Right cardiac atrium (tissue), 5 donors: Measurements from ENCODE around the gene MOGAT1. TPM values are rescaled to one million over a fixed set of nuclear protein-coding genes. Genes with fewer than 3 reads are reported as not detected.
A peak's percentile ranks its signal among the peaks of the same experiment; 100 is the strongest.
"Not testable (repeated sequence)": the region's sequence is repeated elsewhere in the genome, so short reads cannot be mapped to it uniquely, and the experiment has no call there.

Source experiments
- ATAC-seq, 2 donors: fragments of 200-7000 bp; cut with Tn5 transposase; one replicate each; pipeline versions ENCODE4 v1.8.0 to v1.9.1; 2020; ENCODE audit warnings: moderate library complexity in 2 of 2, mild to moderate bottlenecking in 1 of 2
- DNase-seq, 3 donors: peaks; one replicate each; pipeline ENCODE4 v3.0.0-alpha.2; 2020
- H3K27ac ChIP-seq: one replicate; pipeline ENCODE4 v1.5.1; 2013; ENCODE audit warnings: mild to moderate bottlenecking, low read length, control low read depth, moderate library complexity
- H3K27me3 ChIP-seq: one replicate; pipeline ENCODE4 v1.6.1; 2013; ENCODE audit not compliant: control insufficient read depth, insufficient read depth
- H3K4me1 ChIP-seq: one replicate; pipeline ENCODE4 v1.6.1; 2013; ENCODE audit warnings: low read length; ENCODE audit not compliant: control insufficient read depth, insufficient read depth
- H3K4me3 ChIP-seq: one replicate; pipeline ENCODE4 v1.5.1; 2013; ENCODE audit warnings: low read length, control low read depth
- H3K9me3 ChIP-seq: one replicate; pipeline ENCODE4 v1.6.1; 2013; ENCODE audit warnings: low read length; ENCODE audit not compliant: control insufficient read depth
- WGBS: extraction: QIAGEN DNeasy Blood & Tissue Kit; methylation state at CpG from one replicate; pipeline ENCODE4 v1.1.7; 2013; 5-methylcytosine and 5-hydroxymethylcytosine counted together
- intact Hi-C, 4 donors: fragments of 100-400 bp; cut with DNase I; formaldehyde crosslinking; loops; one replicate each; pipeline versions ENCODE4 v1.11.0 to v1.14.0; 2022 to 2023
- polyA plus RNA-seq: library from polyadenylated mRNA; stranded (reverse); fragments of 200-250 nt; gene quantifications from one replicate; pipeline ENCODE4 v1.2.3, GENCODE V29; 2013
- total RNA-seq, 4 donors: library from RNA; stranded (reverse); fragmentation: NEBNext Ultra II Directional; extraction: Animal tissue kit (Norgen Biotek cat#: 25700); gene quantifications; one replicate each; pipeline ENCODE4 v1.2.1, GENCODE V29; 2021
- donor health status: healthy with polysubstance abuse.
- donor health status: DM: no; HTN: yes; CAD: no.
- donor health status: DM: no; HTN: no; CAD: no.
- donor health status: DM: no; HTN: yes; CAD: no; lungs with severe emphysema.
- donor health status: DM: yes; HTN: yes; CAD: no.

MOGAT1 gene
- total and polyA plus RNA-seq, 5 donors = 0.16 to 0.59 TPM; not detected in 3

GRCh38 chr2:222672068-222672401 lies 577 bp downstream of the MOGAT1 start:
- H3K27ac ChIP-seq = no peak overlapping the region
- intact Hi-C loops = no loop called here
- DNase-seq = no peak
- peaks cover 1% of the 10 kb centered on the region for H3K4me1 ChIP-seq
- H3K27me3 ChIP-seq = no peaks in the 10 kb centered on the region
- 23% methylated on average over 10 of the region's 10 CpGs for WGBS
- ATAC-seq = no peak
- peak overlapping the region; percentile 29 for H3K4me3 ChIP-seq
- H3K9me3 ChIP-seq = no peaks in the 10 kb centered on the region

- WGBS = 64% methylated on average over 7 of the region's 7 CpGs
Measured at GRCh38 chr2:222673273-222673672, 1.8 kb downstream of the MOGAT1 start.

GRCh38 chr2:222673883-222674282 lies 2.4 kb downstream of the MOGAT1 start:
- H3K9me3 ChIP-seq = no peaks in the 10 kb centered on the region
- H3K4me3 ChIP-seq = no peak overlapping the region
- peaks cover 1% of the 10 kb centered on the region for H3K4me1 ChIP-seq
- no peak for ATAC-seq
- intact Hi-C loops = no loop called here
- 90% methylated on average over 5 of the region's 5 CpGs for WGBS
- DNase-seq = no peak
- no peaks in the 10 kb centered on the region for H3K27me3 ChIP-seq
- no peak overlapping the region for H3K27ac ChIP-seq

More at GRCh38 chr2:222673273-222673672, 1.8 kb downstream of the MOGAT1 start:
- intact Hi-C loops = no loop called here
- no peak for DNase-seq
- H3K27me3 ChIP-seq = no peaks in the 10 kb centered on the region
- H3K9me3 ChIP-seq = no peaks in the 10 kb centered on the region
- peaks cover 1% of the 10 kb centered on the region for H3K4me1 ChIP-seq
- no peak for ATAC-seq
- no peak overlapping the region for H3K4me3 ChIP-seq
- H3K27ac ChIP-seq = no peak overlapping the region

GRCh38 chr2:222677981-222678380 lies 6.5 kb downstream of the MOGAT1 start:
- H3K4me1 ChIP-seq = no peaks in the 10 kb centered on the region
- WGBS = 68% methylated on average over 3 of the region's 3 CpGs
- no peak overlapping the region for H3K27ac ChIP-seq
- no peaks in the 10 kb centered on the region for H3K9me3 ChIP-seq
- ATAC-seq (no peak), DNase-seq (no peak)
- H3K27me3 ChIP-seq = no peaks in the 10 kb centered on the region
- intact Hi-C loops = no loop called here
- H3K4me3 ChIP-seq = no peak overlapping the region

GRCh38 chr2:222683805-222684204 lies 12.3 kb downstream of the MOGAT1 start:
- H3K4me1 ChIP-seq = no peaks in the 10 kb centered on the region
- no peak overlapping the region for H3K4me3 ChIP-seq
- no peak for DNase-seq
- intact Hi-C loops = no loop called here
- H3K27ac ChIP-seq = no peak overlapping the region
- ATAC-seq = no peak
- H3K9me3 ChIP-seq = no peaks in the 10 kb centered on the region
- no peaks in the 10 kb centered on the region for H3K27me3 ChIP-seq
- 75% methylated on average over 3 of the region's 3 CpGs for WGBS

- 79% methylated on average over 5 of the region's 5 CpGs for WGBS
- Histone ChIP-seq H3K4me1 (no peaks in the 10 kb centered on the region), H3K27me3 (no peaks in the 10 kb centered on the region), H3K9me3 (no peaks in the 10 kb centered on the region), H3K4me3 (no peak overlapping the region), H3K27ac (no peak overlapping the region)
- DNase-seq = no peak
- no peak for ATAC-seq
- intact Hi-C loops = no loop called here
Measured at GRCh38 chr2:222686086-222686750, 14.8 kb downstream of the MOGAT1 start.

GRCh38 chr2:222688917-222689316 lies 17.5 kb downstream of the MOGAT1 start:
- no peaks in the 10 kb centered on the region for H3K4me1 ChIP-seq
- H3K4me3 ChIP-seq = no peak overlapping the region
- no peak overlapping the region for H3K27ac ChIP-seq
- intact Hi-C loops = no loop called here
- 40% methylated on average over 2 of the region's 2 CpGs for WGBS
- DNase-seq (no peak), ATAC-seq (no peak)
- H3K27me3 ChIP-seq = no peaks in the 10 kb centered on the region
- H3K9me3 ChIP-seq = no peaks in the 10 kb centered on the region

- WGBS = 35% methylated on average over 2 of the region's 2 CpGs
- DNase-seq (no peak), ATAC-seq (peak; percentile 48 to 78)
- Histone ChIP-seq H3K4me1 (no peaks in the 10 kb centered on the region), H3K27ac (no peak overlapping the region), H3K9me3 (no peaks in the 10 kb centered on the region), H3K4me3 (no peak overlapping the region), H3K27me3 (no peaks in the 10 kb centered on the region)
- intact Hi-C loops = no loop called here
Measured at GRCh38 chr2:222689322-222689721, 17.9 kb downstream of the MOGAT1 start.

- DNase-seq (peak; percentile 73 to 90 (median 85)), ATAC-seq (peak; percentile 83 to 85)
- 33% methylated on average over 10 of the region's 10 CpGs for WGBS
- Histone ChIP-seq H3K4me1 (no peaks in the 10 kb centered on the region), H3K27me3 (no peaks in the 10 kb centered on the region), H3K4me3 (no peak overlapping the region), H3K27ac (no peak overlapping the region), H3K9me3 (no peaks in the 10 kb centered on the region)
- intact Hi-C loops = no loop called here
Measured at GRCh38 chr2:222690564-222691200, 19.2 kb downstream of the MOGAT1 start.

- H3K4me1 ChIP-seq, intact Hi-C loops: not testable (repeated sequence)
- 85% methylated on average over 5 of the region's 5 CpGs for WGBS
Measured at GRCh38 chr2:222693413-222693812, 22.0 kb downstream of the MOGAT1 start.

GRCh38 chr2:222693837-222694236 lies 22.4 kb downstream of the MOGAT1 start:
- intact Hi-C loops = no loop called here
- ATAC-seq = no peak

More at GRCh38 chr2:222693413-222693812, 22.0 kb downstream of the MOGAT1 start:
- not testable (repeated sequence) for H3K27me3 ChIP-seq, H3K9me3 ChIP-seq, H3K4me3 ChIP-seq, ATAC-seq, DNase-seq, H3K27ac ChIP-seq

More at GRCh38 chr2:222693837-222694236, 22.4 kb downstream of the MOGAT1 start:
- no peaks in the 10 kb centered on the region for H3K9me3 ChIP-seq
- 94% methylated on average over 1 of the region's 1 CpG for WGBS
- H3K27me3 ChIP-seq = no peaks in the 10 kb centered on the region
- no peak overlapping the region for H3K4me3 ChIP-seq
- no peak for DNase-seq
- H3K27ac ChIP-seq = no peak overlapping the region
- H3K4me1 ChIP-seq = no peaks in the 10 kb centered on the region
